ENCODE results near the gene TEX29. TPM values are rescaled to one million over a fixed set of nuclear protein-coding genes. Genes with fewer than 3 reads are reported as not detected.

The TEX29 gene
- total RNA-seq, 4 donors from 2014 or later = 1.1 to 3.4 TPM; not detected in 2

DNA sequence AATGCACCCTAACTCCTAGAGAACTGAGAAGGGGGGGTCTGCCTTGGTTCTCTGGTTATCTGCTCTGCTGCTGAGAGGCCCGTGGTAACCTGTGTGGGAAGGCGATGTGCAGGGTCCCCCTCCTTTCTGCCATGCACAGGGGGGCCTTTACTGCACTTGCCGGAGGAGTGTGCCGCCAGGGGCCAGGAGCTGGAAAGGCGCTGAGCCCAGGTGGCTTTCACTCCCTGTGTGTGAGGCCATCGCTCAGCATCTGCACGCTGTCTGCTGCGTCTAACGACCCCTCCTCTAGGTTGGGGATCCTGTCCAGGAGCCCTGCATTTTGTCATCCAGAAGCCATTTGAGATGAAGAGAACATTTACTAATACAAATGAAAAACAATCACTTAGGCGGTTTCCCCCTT is 37.0 kb upstream of the TEX29 start:
- TF ChIP-seq, protein P1, sequence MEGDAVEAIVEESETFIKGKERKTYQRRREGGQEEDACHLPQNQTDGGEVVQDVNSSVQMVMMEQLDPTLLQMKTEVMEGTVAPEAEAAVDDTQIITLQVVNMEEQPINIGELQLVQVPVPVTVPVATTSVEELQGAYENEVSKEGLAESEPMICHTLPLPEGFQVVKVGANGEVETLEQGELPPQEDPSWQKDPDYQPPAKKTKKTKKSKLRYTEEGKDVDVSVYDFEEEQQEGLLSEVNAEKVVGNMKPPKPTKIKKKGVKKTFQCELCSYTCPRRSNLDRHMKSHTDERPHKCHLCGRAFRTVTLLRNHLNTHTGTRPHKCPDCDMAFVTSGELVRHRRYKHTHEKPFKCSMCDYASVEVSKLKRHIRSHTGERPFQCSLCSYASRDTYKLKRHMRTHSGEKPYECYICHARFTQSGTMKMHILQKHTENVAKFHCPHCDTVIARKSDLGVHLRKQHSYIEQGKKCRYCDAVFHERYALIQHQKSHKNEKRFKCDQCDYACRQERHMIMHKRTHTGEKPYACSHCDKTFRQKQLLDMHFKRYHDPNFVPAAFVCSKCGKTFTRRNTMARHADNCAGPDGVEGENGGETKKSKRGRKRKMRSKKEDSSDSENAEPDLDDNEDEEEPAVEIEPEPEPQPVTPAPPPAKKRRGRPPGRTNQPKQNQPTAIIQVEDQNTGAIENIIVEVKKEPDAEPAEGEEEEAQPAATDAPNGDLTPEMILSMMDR (IDR thresholded peaks at IDR 0.05 in 4 of 5, conservative IDR thresholded peaks at IDR 0.05 in 1 of 5) = no peak
- no peak for TF ChIP-seq POLR2A (IDR thresholded peaks at IDR 0.05)
- Histone ChIP-seq H3K27ac (peak overlapping the region in 1 of 4 donors; percentile 86), H3K4me1 (peaks cover 27 to 28% of the 10 kb centered on the region in 2 donors), H3K27me3 (no peaks in the 10 kb centered on the region), H3K36me3 (peaks cover 0 to 64% of the 10 kb centered on the region in 2 donors), H3K9me3 (no peaks in the 10 kb centered on the region), H3K4me3 (no peak overlapping the region)
- in situ Hi-C loops (cut with MboI; ENCODE audit: low sequenced_read_pairs in 4 of 4) = no loop called here
- intact Hi-C loops (cut with DNase I; ENCODE audit: low total_unique reads) = loop anchor here (5.0 kb wide), 2 partner anchors 56 to 161 kb away; no protein-coding TSS in a partner anchor
- ATAC-seq (no peak), DNase-seq (no peak)

DNA sequence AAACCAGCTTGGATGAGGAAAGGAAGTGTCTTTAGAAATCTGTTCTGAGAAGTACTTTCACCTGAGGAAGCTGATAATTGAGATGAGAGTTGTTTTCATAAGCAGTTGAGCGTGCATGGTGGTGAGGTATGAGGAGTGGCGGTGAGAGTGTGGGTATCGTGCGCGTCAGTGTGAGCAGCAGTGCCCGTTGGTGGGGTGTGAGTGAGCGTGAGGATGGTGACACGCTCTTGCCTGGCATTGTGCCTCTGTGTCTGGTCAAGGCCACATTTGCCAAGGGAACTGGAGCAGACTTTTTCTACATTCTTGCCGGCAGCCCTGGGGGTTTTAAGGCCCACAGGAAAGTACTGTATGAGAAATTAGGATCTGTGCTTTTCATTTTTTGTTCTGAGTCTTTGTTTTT is 36.5 kb upstream of the TEX29 start:
- H3K36me3 ChIP-seq = peaks cover 0 to 68% of the 10 kb centered on the region in 2 donors
- H3K9me3 ChIP-seq = no peaks in the 10 kb centered on the region
- no peak for ATAC-seq
- peaks cover 22 to 25% of the 10 kb centered on the region in 2 donors for H3K4me1 ChIP-seq
- DNase-seq = no peak
- in situ Hi-C loops (cut with MboI; ENCODE audit: low sequenced_read_pairs in 4 of 4) (no loop called here), intact Hi-C loops (cut with DNase I; ENCODE audit: low total_unique reads) (loop anchor here (5.0 kb wide), 2 partner anchors 57 to 162 kb away; no protein-coding TSS in a partner anchor)
- H3K27me3 ChIP-seq = no peaks in the 10 kb centered on the region
- H3K4me3 ChIP-seq = no peak overlapping the region
- H3K27ac ChIP-seq = no peak overlapping the region
- TF ChIP-seq, protein P1 (IDR thresholded peaks at IDR 0.05 in 4 of 5, conservative IDR thresholded peaks at IDR 0.05 in 1 of 5) = no peak

DNA sequence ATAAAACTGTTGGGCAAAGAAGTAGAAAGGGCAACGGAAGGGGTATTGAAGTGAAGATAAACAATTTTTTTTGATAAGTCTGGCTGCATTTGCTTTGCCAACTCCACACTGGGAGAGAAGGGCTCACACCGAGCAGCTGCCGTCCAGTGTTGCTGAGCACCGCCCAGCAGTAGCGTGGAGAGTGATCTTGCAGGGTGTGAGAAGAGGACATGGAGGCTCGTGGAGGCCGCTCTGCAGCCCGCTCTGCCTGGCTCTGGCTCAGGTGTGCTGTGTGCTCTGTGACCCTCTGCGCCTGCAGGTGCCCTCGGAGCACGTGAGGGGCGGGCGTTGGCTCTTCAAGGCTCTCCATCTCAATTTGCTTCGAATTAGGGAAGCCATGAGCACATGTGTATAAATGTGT is 35.9 kb upstream of the TEX29 start:
- intact Hi-C loops (cut with DNase I; ENCODE audit: low total_unique reads) = loop anchor here (5.0 kb wide), 2 partner anchors 57 to 162 kb away; no protein-coding TSS in a partner anchor
- ATAC-seq (no peak), DNase-seq (no peak)
- TF ChIP-seq, protein P1 (IDR thresholded peaks at IDR 0.05 in 4 of 5, conservative IDR thresholded peaks at IDR 0.05 in 1 of 5) = no peak
- no peak for TF ChIP-seq POLR2A (IDR thresholded peaks at IDR 0.05)
- in situ Hi-C loops (cut with MboI; ENCODE audit: low sequenced_read_pairs in 4 of 4) = no loop called here
- H3K4me1 ChIP-seq = peaks cover 19 to 20% of the 10 kb centered on the region in 2 donors
- no peaks in the 10 kb centered on the region for H3K27me3 ChIP-seq
- no peak overlapping the region for H3K27ac ChIP-seq
- no peak overlapping the region for H3K4me3 ChIP-seq
- no peaks in the 10 kb centered on the region for H3K9me3 ChIP-seq
- H3K36me3 ChIP-seq = peaks cover 0 to 74% of the 10 kb centered on the region in 2 donors

DNA sequence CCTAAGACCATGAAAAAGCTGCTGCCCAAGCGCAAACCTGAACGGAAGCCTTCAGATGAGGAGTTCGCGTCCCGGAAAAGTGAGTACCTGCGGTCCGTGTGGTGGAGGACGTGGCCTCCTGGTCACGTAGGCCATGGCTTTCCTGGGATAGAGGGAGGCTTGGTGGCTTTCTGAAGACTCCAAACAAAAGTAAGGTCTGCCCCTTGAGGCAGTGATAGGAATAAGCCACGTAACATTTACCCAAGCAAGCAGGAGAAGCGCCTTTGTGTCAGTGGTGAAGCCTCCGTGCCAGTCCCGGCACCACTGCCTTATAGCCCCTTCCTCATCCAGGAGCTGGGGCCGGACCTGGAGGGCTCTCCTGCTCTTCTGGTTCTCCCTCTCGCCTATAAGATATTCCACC is 34.3 kb upstream of the TEX29 start:
- intact Hi-C loops (cut with DNase I; ENCODE audit: low total_unique reads) = no loop called here
- Histone ChIP-seq H3K27me3 (no peaks in the 10 kb centered on the region), H3K4me1 (peaks cover 16 to 19% of the 10 kb centered on the region in 2 donors), H3K9me3 (no peaks in the 10 kb centered on the region), H3K36me3 (peaks cover 0 to 82% of the 10 kb centered on the region in 2 donors), H3K27ac (no peak overlapping the region), H3K4me3 (no peak overlapping the region)
- in situ Hi-C loops (cut with MboI; ENCODE audit: low sequenced_read_pairs in 4 of 4) = no loop called here
- DNase-seq (no peak), ATAC-seq (no peak)
- TF ChIP-seq POLR2A (IDR thresholded peaks at IDR 0.05) = no peak
- TF ChIP-seq, protein P1 (IDR thresholded peaks at IDR 0.05 in 4 of 5, conservative IDR thresholded peaks at IDR 0.05 in 1 of 5) = no peak

DNA sequence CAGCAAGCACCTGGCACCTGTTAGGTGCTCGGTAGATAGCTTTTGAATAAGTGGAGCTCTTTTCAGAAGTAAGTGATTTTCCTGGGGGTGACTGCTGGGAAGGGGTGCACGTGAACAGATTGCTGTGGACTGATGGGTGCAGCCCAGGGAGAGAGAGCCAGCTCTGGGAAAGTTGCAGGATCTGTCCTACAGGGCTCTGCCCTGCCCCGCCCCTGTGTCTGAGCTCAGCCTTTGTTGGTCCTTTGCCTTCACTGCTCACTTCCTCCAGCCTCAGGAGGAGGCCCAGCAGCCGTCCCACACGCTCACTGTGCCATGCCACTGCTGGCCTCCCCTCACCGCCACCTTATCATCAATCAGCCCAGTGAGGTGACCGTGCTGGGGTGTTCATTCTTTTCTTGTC is 33.7 kb upstream of the TEX29 start:
- DNase-seq (no peak), ATAC-seq (no peak)
- Histone ChIP-seq H3K9me3 (no peaks in the 10 kb centered on the region), H3K4me1 (peaks cover 10 to 13% of the 10 kb centered on the region in 2 donors), H3K27ac (no peak overlapping the region), H3K27me3 (no peaks in the 10 kb centered on the region), H3K36me3 (peaks cover 0 to 86% of the 10 kb centered on the region in 2 donors), H3K4me3 (no peak overlapping the region)
- intact Hi-C loops (cut with DNase I; ENCODE audit: low total_unique reads) = no loop called here
- in situ Hi-C loops (cut with MboI; ENCODE audit: low sequenced_read_pairs in 4 of 4) = no loop called here
- TF ChIP-seq, protein P1 (IDR thresholded peaks at IDR 0.05 in 4 of 5, conservative IDR thresholded peaks at IDR 0.05 in 1 of 5) = no peak
- no peak for TF ChIP-seq POLR2A (IDR thresholded peaks at IDR 0.05)

All from gastrocnemius medialis (tissue), 4 donors.